H1 (cell line): Measurements from ENCODE around the gene ALPK3. TPM values are rescaled to one million over a fixed set of nuclear protein-coding genes. Genes with fewer than 3 reads are reported as not detected.

Source experiments
- CTCF ChIA-PET: fragments of 300-600 bp; sonication (Branson Sonifier 250); formaldehyde crosslinking; loops from one replicate; lab custom pipeline; 2021; ENCODE audit not compliant: partially characterized antibody; lab: Charles Lee
- POLR2A ChIA-PET: fragments of 300-600 bp; sonication (Branson Sonifier 250); formaldehyde crosslinking; loops from one replicate; lab custom pipeline; 2021; ENCODE audit warnings: inconsistent platforms; ENCODE audit not compliant: partially characterized antibody; lab: Charles Lee
- DNase-seq, 2 experiments: peaks; one replicate each; pipeline versions ENCODE4 v3.0.0 to v3.0.0-alpha.2; 2010 to 2022; ENCODE audit warnings: low spot score in 2 of 2, low read depth in 1 of 2, mixed read lengths in 1 of 2
- FAIRE-seq: peaks from 2 replicates; lab custom pipeline; 2011; peaks lifted over from hg19 to GRCh38; lab: Jason Lieb, UNC
- H2AFZ ChIP-seq: 2 replicates; pipeline ENCODE4 v1.8.1; 2012; ENCODE audit warnings: low read length, inconsistent platforms
- H2AK5ac ChIP-seq: 2 replicates; pipeline ENCODE4 v1.6.1; 2013; ENCODE audit warnings: low read depth, low read length
- H2BK120ac ChIP-seq: replicated peaks from 2 replicates; pipeline ENCODE3; 2013; ENCODE audit warnings: low read depth, low read length, inconsistent platforms
- H2BK12ac ChIP-seq: 2 replicates; pipeline ENCODE4 v1.6.1; 2013; ENCODE audit warnings: low read depth, low read length
- H2BK15ac ChIP-seq: 2 replicates; pipeline ENCODE4 v1.6.1; 2013; ENCODE audit warnings: low read length
- H2BK20ac ChIP-seq: 2 replicates; pipeline ENCODE4 v1.6.1; 2013; ENCODE audit warnings: low read length
- H2BK5ac ChIP-seq: 2 replicates; pipeline ENCODE4 v1.6.1; 2013; ENCODE audit warnings: low read depth, low read length
- H3K14ac ChIP-seq: 2 replicates; pipeline ENCODE4 v1.6.1; 2013; ENCODE audit warnings: inconsistent platforms; ENCODE audit not compliant: insufficient read length
- H3K18ac ChIP-seq: 2 replicates; pipeline ENCODE4 v1.6.1; 2013; ENCODE audit warnings: low read length; ENCODE audit errors: extremely low read depth
- H3K23ac ChIP-seq: 2 replicates; pipeline ENCODE4 v1.6.1; 2013; ENCODE audit warnings: inconsistent platforms; ENCODE audit not compliant: insufficient read length
- H3K23me2 ChIP-seq: 2 replicates; pipeline ENCODE4 v1.6.1; 2013; ENCODE audit warnings: low read depth, low read length
- H3K27ac ChIP-seq: 2 replicates; pipeline ENCODE4 v1.6.1; 2011; ENCODE audit warnings: low read depth, low read length, inconsistent platforms
- H3K27me3 ChIP-seq, 4 experiments: replicated peaks in 1 of 4; 1 replicate in 1 of 4; 2 replicates in 3 of 4; pipeline versions ENCODE4 v1.6.1 to v1.8.1; 2011 to 2013; ENCODE audit warnings: low read length in 3 of 4, mild to moderate bottlenecking in 3 of 4, inconsistent platforms in 2 of 4, mixed read lengths in 2 of 4, moderate library complexity in 1 of 4; ENCODE audit not compliant: control insufficient read depth in 3 of 4, insufficient read depth in 3 of 4; ENCODE audit errors: extremely low read depth in 1 of 4
- H3K36me3 ChIP-seq, 4 experiments: 2 replicates each; pipeline versions ENCODE4 v1.6.1 to v1.8.1; 2011 to 2013; ENCODE audit warnings: mild to moderate bottlenecking in 4 of 4, low read length in 3 of 4, moderate library complexity in 2 of 4, control low read depth in 1 of 4, inconsistent platforms in 1 of 4; ENCODE audit not compliant: insufficient read depth in 4 of 4, control insufficient read depth in 2 of 4
- H3K4ac ChIP-seq: replicated peaks from 2 replicates; pipeline ENCODE3; 2013; ENCODE audit warnings: low read length, low read depth, mixed read lengths, inconsistent platforms; ENCODE audit not compliant: insufficient read length
- H3K4me1 ChIP-seq, 4 experiments: replicated peaks in 1 of 4; 1 replicate in 1 of 4; 2 replicates in 3 of 4; pipeline versions ENCODE4 v1.6.1 to v1.8.1; 2011 to 2013; ENCODE audit warnings: low read length in 3 of 4, inconsistent platforms in 2 of 4, mixed read lengths in 1 of 4; ENCODE audit not compliant: insufficient read depth in 4 of 4, control insufficient read depth in 3 of 4
- H3K4me2 ChIP-seq, 2 experiments: 2 replicates each; pipeline versions ENCODE4 v1.6.1 to v1.8.1; 2011 to 2013; ENCODE audit warnings: low read depth in 2 of 2, low read length in 2 of 2, control low read depth in 1 of 2, inconsistent platforms in 1 of 2, mild to moderate bottlenecking in 1 of 2; ENCODE audit not compliant: insufficient read depth in 1 of 2
- H3K4me3 ChIP-seq, 4 experiments: fragments of 200-600, 300-600 bp in 1 of 4; sonication (generic), shearing (Covaris generic), sonication (Bioruptor Twin) in 1 of 4; 2 replicates each; pipeline versions ENCODE4 v1.5.1 to v1.8.1; 2011 to 2016; ENCODE audit warnings: low read length in 4 of 4, low read depth in 3 of 4, control low read depth in 2 of 4, inconsistent platforms in 2 of 4, mild to moderate bottlenecking in 2 of 4, mixed read lengths in 1 of 4, moderate library complexity in 1 of 4; ENCODE audit not compliant: insufficient read depth in 2 of 4; ENCODE audit errors: extremely low read depth in 1 of 4
- H3K56ac ChIP-seq: replicated peaks from 2 replicates; pipeline ENCODE3; 2013; ENCODE audit warnings: low read depth, mild to moderate bottlenecking, mixed read lengths, low read length, inconsistent platforms; ENCODE audit not compliant: insufficient read length
- H3K79me1 ChIP-seq: 2 replicates; pipeline ENCODE4 v1.6.1; 2013; ENCODE audit warnings: low read depth, low read length, control low read depth
- H3K79me2 ChIP-seq, 2 experiments: 2 replicates each; pipeline versions ENCODE4 v1.6.1 to v1.8.1; 2012 to 2013; ENCODE audit warnings: low read length in 2 of 2, mild to moderate bottlenecking in 2 of 2, inconsistent platforms in 1 of 2; ENCODE audit not compliant: insufficient read depth in 2 of 2, control insufficient read depth in 1 of 2
- H3K9ac ChIP-seq, 4 experiments: replicated peaks in 1 of 4; 1 replicate in 1 of 4; 2 replicates in 3 of 4; pipeline versions ENCODE4 v1.6.1 to v1.8.1; 2011 to 2013; ENCODE audit warnings: low read depth in 3 of 4, low read length in 3 of 4, control low read depth in 2 of 4, mild to moderate bottlenecking in 2 of 4, moderate library complexity in 2 of 4, inconsistent platforms in 1 of 4; ENCODE audit errors: extremely low read depth in 1 of 4
- H3K9me3 ChIP-seq, 2 experiments: 2 replicates each; pipeline versions ENCODE4 v1.6.1 to v1.8.1; 2012 to 2013; ENCODE audit warnings: mild to moderate bottlenecking in 2 of 2, moderate library complexity in 2 of 2, control low read depth in 1 of 2, inconsistent platforms in 1 of 2, low read depth in 1 of 2, low read length in 1 of 2, mixed read lengths in 1 of 2; ENCODE audit not compliant: insufficient read depth in 2 of 2
- H4K20me1 ChIP-seq, 2 experiments: replicated peaks in 1 of 2; 2 replicates each; pipeline versions ENCODE3 to v1.8.1; 2011 to 2013; ENCODE audit warnings: inconsistent platforms in 2 of 2, low read length in 2 of 2, mild to moderate bottlenecking in 1 of 2; ENCODE audit not compliant: insufficient read depth in 2 of 2, control insufficient read depth in 1 of 2
- H4K5ac ChIP-seq: 2 replicates; pipeline ENCODE4 v1.6.1; 2013; ENCODE audit warnings: low read length, low read depth, mixed read lengths, inconsistent platforms; ENCODE audit not compliant: insufficient read length
- H4K8ac ChIP-seq: 2 replicates; pipeline ENCODE4 v1.8.0; 2013; ENCODE audit warnings: mild to moderate bottlenecking, moderate library complexity, low read length, inconsistent platforms; ENCODE audit not compliant: insufficient read depth; ENCODE audit errors: extremely low read depth
- H4K91ac ChIP-seq: replicated peaks from 2 replicates; pipeline ENCODE3; 2013; ENCODE audit warnings: low read length, mixed read lengths, inconsistent platforms; ENCODE audit not compliant: insufficient read length
- WGBS, 2 experiments: shearing (Covaris generic) in 1 of 2; methylation state at CpG; one replicate each; pipeline versions ENCODE4 v1.1.6 to v1.1.7; 2013 to 2015; ENCODE audit warnings: low lambda C conversion rate in 2 of 2, mixed read lengths in 2 of 2, inconsistent platforms in 1 of 2, low coverage in 1 of 2, missing lambda C conversion rate in 1 of 2; ENCODE audit not compliant: insufficient replicate concordance in 2 of 2, insufficient coverage in 1 of 2, insufficient read length in 1 of 2; ENCODE audit errors: extremely low coverage in 1 of 2, missing lambda C conversion rate in 1 of 2; 5-methylcytosine and 5-hydroxymethylcytosine counted together
- polyA plus RNA-seq, 7 experiments: library from polyadenylated mRNA; depleted of rRNA in 3 of 7; stranded (reverse) in 5 of 7; unstranded in 2 of 7; fragments of >200 nt in 5 of 7; fragments of 200-250 nt in 2 of 7; gene quantifications; 1 replicate in 5 of 7; 2 replicates in 1 of 7; 4 replicates in 1 of 7; pipeline versions ENCODE4 v1.2.1 to v1.2.3, GENCODE V29; 2011 to 2013; ENCODE audit warnings: missing spikeins in 2 of 7, mixed read lengths in 2 of 7
- total RNA-seq: library from RNA; stranded (reverse); fragmentation: NEBNext Ultra II Directional; extraction: Animal tissue kit (Norgen Biotek cat#: 25700); gene quantifications from 2 replicates; pipeline ENCODE4 v1.2.1, GENCODE V29; 2021

ALPK3 gene
- total and polyA plus RNA-seq, 2 of the 8 experiments (the other 6 are each of a cell fraction or from before 2014, with no cell fraction given): 4.4 to 19.2 TPM

DNA sequence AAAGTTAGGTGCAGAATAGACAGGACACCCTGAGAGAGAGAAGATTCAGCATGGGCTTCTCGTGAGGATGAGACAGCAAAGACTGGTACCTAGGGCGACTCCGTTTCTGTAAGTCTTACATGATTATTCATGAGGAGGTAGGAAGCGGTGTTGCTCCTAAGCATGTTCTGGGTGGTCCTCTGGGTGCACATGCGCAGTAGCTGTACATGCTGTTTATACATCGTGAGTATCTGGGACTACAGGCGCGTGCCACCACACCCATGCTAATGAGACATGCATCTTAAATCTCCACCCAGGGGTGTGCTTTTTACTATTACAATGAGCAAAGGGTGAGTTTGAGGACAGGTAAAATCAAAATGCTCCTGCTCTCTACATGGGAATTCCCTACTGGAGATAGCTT is 12.3 kb downstream of the ALPK3 start:
- WGBS, 2 experiments: 96% methylated on average over 8 of the region's 8 CpGs; no CpG with 5 or more reads in 1 of the 2 experiments
- Histone ChIP-seq H3K9ac (no peak overlapping the region), H4K91ac (no peak overlapping the region)

More for the DNA sequence above, 12.3 kb downstream of the ALPK3 start:
- peaks cover 0 to 5% (median 1%) of the 10 kb centered on the region in 4 experiments; a peak in 1 of 8 replicates for H3K36me3 ChIP-seq
- H2BK5ac ChIP-seq: no peak overlapping the region
- no peak overlapping the region for H4K8ac ChIP-seq
- H3K18ac ChIP-seq: no peak overlapping the region
- no peak overlapping the region for H3K4me3 ChIP-seq
- H3K27me3 ChIP-seq: no peaks in the 10 kb centered on the region
- no peak overlapping the region for H4K5ac ChIP-seq
- peaks cover 0 to 7% (median 2%) of the 10 kb centered on the region in 4 experiments; a peak in 2 of 7 replicates for H3K4me1 ChIP-seq
- no peak for FAIRE-seq
- peaks cover 0 to 1% of the 10 kb centered on the region in 2 experiments for H4K20me1 ChIP-seq
- H2BK12ac ChIP-seq: no peak overlapping the region
- H3K27ac ChIP-seq: no peak overlapping the region
- ChIA-PET POLR2A (interaction anchor here (1.0 to 1.6 kb wide), 3 partner anchors 9 to 43 kb away, joined by 3 to 5 read pairs (median 4); partner anchors contain the start of gene ALPK3), CTCF (interaction anchor here (0.7 to 9.2 kb wide), 6 partner anchors 9 to 123 kb away, joined by 3 to 89 read pairs (median 4); partner anchors contain the start of gene ALPK3)
- no peak overlapping the region for H2BK120ac ChIP-seq
- no peak for DNase-seq
- no peak overlapping the region for H3K14ac ChIP-seq
- no peak overlapping the region for H3K4ac ChIP-seq
- no peak overlapping the region for H2AK5ac ChIP-seq
- no peak overlapping the region for H2BK20ac ChIP-seq
- no peaks in the 10 kb centered on the region for H3K79me1 ChIP-seq
- no peak overlapping the region for H3K4me2 ChIP-seq
- no peak overlapping the region for H2BK15ac ChIP-seq
- H3K79me2 ChIP-seq: no peaks in the 10 kb centered on the region
- no peaks in the 10 kb centered on the region for H3K9me3 ChIP-seq
- H3K23ac ChIP-seq: no peak overlapping the region
- H2AFZ ChIP-seq: no peak overlapping the region
- H3K23me2 ChIP-seq: no peaks in the 10 kb centered on the region
- H3K56ac ChIP-seq: no peak overlapping the region
